Right lobe of liver (tissue), 6 donors: ENCODE data around the gene SERP2. TPM values are rescaled to one million over a fixed set of nuclear protein-coding genes. Genes with fewer than 3 reads are reported as not detected.

Source experiments
- ATAC-seq, 4 donors: fragments of 200-7000 bp; cut with Tn5 transposase; one replicate each; pipeline ENCODE4 v1.9.1; 2020; ENCODE audit warnings: mild to moderate bottlenecking in 4 of 4, moderate library complexity in 4 of 4
- DNase-seq, 3 donors: peaks; one replicate each; pipeline ENCODE4 v3.0.0-alpha.2; 2020
- H3K27ac ChIP-seq, 3 donors: fragments of 200-600 bp; one replicate each; pipeline ENCODE4 v1.8.0; 2022
- H3K27me3 ChIP-seq, 2 donors: fragments of 200-600 bp; one replicate each; pipeline ENCODE4 v1.8.0; 2022
- H3K36me3 ChIP-seq, 4 donors: fragments of 200-600 bp; sonication (generic) in 1 of 4; one replicate each; pipeline versions ENCODE4 v1.5.1 to v1.8.0; 2017 to 2022; ENCODE audit warnings: control low read depth in 1 of 4
- H3K4me1 ChIP-seq, 4 donors: fragments of 200-600 bp; sonication (generic) in 1 of 4; one replicate each; pipeline versions ENCODE4 v1.5.1 to v1.8.0; 2017 to 2022; ENCODE audit warnings: control low read depth in 1 of 4
- H3K4me3 ChIP-seq, 3 donors: fragments of 200-600 bp; one replicate each; pipeline ENCODE4 v1.8.0; 2022
- H3K9me3 ChIP-seq, 4 donors: fragments of 200-600 bp; sonication (generic) in 1 of 4; one replicate each; pipeline versions ENCODE4 v1.5.1 to v1.8.0; 2017 to 2022; ENCODE audit warnings: control low read depth in 1 of 4
- POLR2A ChIP-seq: fragments of 450-650 bp; IDR thresholded peaks from one replicate; pipeline ENCODE4 v1.6.1; 2017; ENCODE audit warnings: antibody characterized with exemption, mild to moderate bottlenecking
- WGBS: methylation state at CpG from one replicate; pipeline ENCODE4 v1.1.6; 2018; ENCODE audit warnings: low coverage, low lambda C conversion rate; ENCODE audit not compliant: insufficient coverage; ENCODE audit errors: missing lambda C conversion rate; 5-methylcytosine and 5-hydroxymethylcytosine counted together
- intact Hi-C, 2 donors: fragments of 100-400 bp; cut with DNase I; formaldehyde crosslinking; loops; one replicate each; pipeline versions ENCODE4 v1.11.2 to v1.14.1; 2022
- total RNA-seq, 6 experiments: library from RNA; depleted of rRNA in 2 of 6; stranded (reverse); fragments of >200 nt in 2 of 6; fragmentation: NEBNext Ultra II Directional in 3 of 6; extraction: Animal tissue kit (Norgen Biotek cat#: 25700) in 3 of 6; gene quantifications; one replicate each; pipeline versions ENCODE4 v1.1.0 to v1.2.4, GENCODE V29; 2016 to 2023
- TF ChIP-seq, protein P1 (sequence below), 4 donors: fragments of 200-600 bp in 3 of 4; fragments of 450-650 bp in 1 of 4; IDR thresholded peaks; one replicate each; pipeline versions ENCODE4 v1.5.1 to v1.8.0; 2016 to 2022; ENCODE audit warnings: antibody characterized with exemption in 4 of 4, mild to moderate bottlenecking in 2 of 4
- donor health status: DM: no; HTN: yes; CAD: no.
- donor health status: DM: no; HTN: no; CAD: no.
- donor health status: DM: no; HTN: no; CAD: no.
- donor health status: DM: no; HTN: yes; CAD: no.
- donor health status: DM: no; HTN: yes; CAD: no.

The SERP2 gene
- total RNA-seq, 6 experiments from 2014 or later, result 2.1 to 9.0 (median 2.8) TPM

DNA sequence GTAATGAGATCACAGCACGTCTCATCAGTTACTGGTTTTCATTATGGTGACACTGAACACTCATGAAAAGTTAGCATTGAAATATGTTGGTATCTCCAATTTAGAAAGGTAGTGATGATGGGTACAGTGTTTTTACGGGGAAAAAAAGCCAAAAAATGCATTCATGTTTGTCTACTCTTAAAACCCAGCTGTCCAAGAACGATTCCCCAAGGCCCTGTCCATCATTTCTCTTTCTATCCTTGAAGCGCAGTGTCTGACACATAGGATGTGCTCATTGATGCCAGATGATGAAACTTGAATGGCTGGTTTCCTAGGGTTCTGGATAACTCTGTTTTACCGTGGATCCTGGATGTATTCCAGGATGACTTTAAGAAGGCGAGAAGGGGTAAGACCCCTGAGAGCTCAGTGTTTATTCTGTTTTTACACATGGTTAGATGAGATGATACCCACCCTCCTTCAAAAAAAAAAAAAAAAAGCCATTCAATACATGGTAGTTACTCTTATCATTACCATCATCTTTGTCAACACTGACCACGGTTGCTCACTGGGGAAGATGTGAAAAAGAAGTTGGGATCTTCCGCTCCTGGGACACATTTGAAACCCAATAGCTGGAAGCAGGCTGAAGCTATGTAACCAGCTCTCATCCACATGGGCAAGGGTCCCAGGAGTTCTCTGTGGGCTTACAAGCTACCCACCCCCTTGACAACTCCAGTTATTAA is 22.5 kb downstream of the SERP2 start:
- no peaks in the 10 kb centered on the region for H3K9me3 ChIP-seq
- ATAC-seq (no peak), DNase-seq (no peak)
- peak overlapping the region in 1 of 3 donors; percentile 46 for H3K27ac ChIP-seq
- H3K36me3 ChIP-seq, result no peaks in the 10 kb centered on the region
- no peak overlapping the region for H3K4me3 ChIP-seq
- H3K27me3 ChIP-seq, result no peaks in the 10 kb centered on the region
- H3K4me1 ChIP-seq, result peaks cover 0 to 23% (median 4%) of the 10 kb centered on the region in 4 donors
- TF ChIP-seq, protein P1, sequence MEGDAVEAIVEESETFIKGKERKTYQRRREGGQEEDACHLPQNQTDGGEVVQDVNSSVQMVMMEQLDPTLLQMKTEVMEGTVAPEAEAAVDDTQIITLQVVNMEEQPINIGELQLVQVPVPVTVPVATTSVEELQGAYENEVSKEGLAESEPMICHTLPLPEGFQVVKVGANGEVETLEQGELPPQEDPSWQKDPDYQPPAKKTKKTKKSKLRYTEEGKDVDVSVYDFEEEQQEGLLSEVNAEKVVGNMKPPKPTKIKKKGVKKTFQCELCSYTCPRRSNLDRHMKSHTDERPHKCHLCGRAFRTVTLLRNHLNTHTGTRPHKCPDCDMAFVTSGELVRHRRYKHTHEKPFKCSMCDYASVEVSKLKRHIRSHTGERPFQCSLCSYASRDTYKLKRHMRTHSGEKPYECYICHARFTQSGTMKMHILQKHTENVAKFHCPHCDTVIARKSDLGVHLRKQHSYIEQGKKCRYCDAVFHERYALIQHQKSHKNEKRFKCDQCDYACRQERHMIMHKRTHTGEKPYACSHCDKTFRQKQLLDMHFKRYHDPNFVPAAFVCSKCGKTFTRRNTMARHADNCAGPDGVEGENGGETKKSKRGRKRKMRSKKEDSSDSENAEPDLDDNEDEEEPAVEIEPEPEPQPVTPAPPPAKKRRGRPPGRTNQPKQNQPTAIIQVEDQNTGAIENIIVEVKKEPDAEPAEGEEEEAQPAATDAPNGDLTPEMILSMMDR (IDR thresholded peaks at IDR 0.05), result no peak
- TF ChIP-seq POLR2A, result no peak
- 85% methylated on average over 8 of the region's 8 CpGs for WGBS
- intact Hi-C loops, result no loop called here

DNA sequence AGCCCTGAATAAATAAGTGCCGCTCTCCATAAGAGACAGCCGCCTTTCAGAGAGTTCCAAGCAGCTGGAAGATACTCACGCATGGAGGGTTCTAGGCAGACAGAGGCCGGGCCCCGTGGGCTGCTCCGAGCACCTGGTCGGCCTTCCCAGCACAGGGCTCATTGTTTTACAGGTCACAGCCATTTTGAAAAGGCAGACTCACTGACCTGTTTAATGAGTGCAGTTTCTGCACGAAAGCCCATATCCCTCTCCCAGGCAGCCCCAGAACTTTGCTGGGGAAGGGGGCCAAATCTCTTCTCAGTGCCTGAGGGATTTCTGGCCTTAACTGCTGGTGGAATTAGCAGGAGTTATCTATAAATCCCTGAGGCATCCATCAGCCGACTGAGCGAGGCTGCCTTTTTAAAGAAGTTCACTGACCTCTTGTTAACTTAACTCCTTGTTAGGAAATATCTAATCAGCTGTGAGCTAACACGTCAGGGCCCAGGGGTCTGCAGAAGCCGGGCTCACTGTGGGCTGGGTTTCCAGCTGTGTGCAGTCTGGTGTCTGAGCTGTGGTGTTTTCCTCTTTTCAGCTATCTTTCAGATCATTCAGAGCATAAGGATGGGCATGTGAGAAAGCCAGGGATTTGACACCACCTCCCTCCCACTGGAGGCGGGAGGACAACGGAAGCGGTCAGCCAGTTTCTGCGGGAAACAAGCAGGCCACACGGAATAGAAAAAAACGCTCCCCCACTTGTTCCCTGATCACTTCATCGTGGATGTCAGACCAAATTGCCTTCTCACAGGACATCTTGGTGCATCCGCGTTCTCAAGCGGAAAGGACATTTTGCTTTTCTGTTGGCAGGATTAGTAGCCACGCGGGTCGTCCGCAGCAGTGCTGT is 23.3 kb downstream of the SERP2 start:
- TF ChIP-seq, protein P1 (IDR thresholded peaks at IDR 0.05), result no peak
- no peak for TF ChIP-seq POLR2A
- Histone ChIP-seq H3K36me3 (no peaks in the 10 kb centered on the region), H3K27me3 (no peaks in the 10 kb centered on the region), H3K9me3 (no peaks in the 10 kb centered on the region), H3K4me3 (peak overlapping the region in 2 of 3 donors; percentile 10 to 19), H3K27ac (peak overlapping the region; percentile 14 to 52 (median 46)), H3K4me1 (peaks cover 0 to 30% (median 4%) of the 10 kb centered on the region in 4 donors)
- 43% methylated on average over 20 of the region's 26 CpGs for WGBS
- intact Hi-C loops, result no loop called here
- DNase-seq (peak in 1 of 3 donors; percentile 44), ATAC-seq (peak; percentile 47 to 61 (median 51))

DNA sequence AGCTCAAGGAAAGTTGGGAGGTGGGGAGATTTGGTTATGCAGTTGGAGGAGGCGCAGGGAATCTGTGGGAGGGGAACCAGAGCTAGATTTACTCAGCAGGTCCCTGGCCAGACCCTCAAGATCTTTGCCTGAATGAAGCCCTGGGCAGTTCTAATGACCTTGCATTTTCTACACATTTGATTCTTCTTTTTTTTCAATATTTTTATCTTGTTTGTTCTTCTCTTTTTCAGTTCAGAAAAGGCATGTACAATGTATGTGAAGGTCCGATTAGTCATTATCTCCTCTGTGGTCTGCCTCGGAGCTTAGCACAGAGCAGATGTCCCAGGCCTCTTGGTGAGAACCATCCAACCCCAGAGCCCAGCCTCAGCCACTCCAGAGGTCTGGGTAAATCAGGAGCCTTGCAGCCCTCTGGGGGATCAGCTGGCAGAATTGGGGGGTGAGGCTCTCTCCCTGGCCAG is 24.2 kb downstream of the SERP2 start:
- H3K4me3 ChIP-seq, result no peak overlapping the region
- no peaks in the 10 kb centered on the region for H3K9me3 ChIP-seq
- H3K36me3 ChIP-seq, result no peaks in the 10 kb centered on the region
- peak in 1 of 3 donors; percentile 21 for DNase-seq
- H3K27me3 ChIP-seq, result no peaks in the 10 kb centered on the region
- intact Hi-C loops, result no loop called here
- H3K27ac ChIP-seq, result peak overlapping the region in 2 of 3 donors; percentile 46 to 52
- ATAC-seq, result no peak
- no peak for TF ChIP-seq POLR2A
- TF ChIP-seq, protein P1 (IDR thresholded peaks at IDR 0.05), result no peak
- peaks cover 0 to 38% (median 5%) of the 10 kb centered on the region in 4 donors for H3K4me1 ChIP-seq
- 55% methylated on average over 2 of the region's 3 CpGs for WGBS

DNA sequence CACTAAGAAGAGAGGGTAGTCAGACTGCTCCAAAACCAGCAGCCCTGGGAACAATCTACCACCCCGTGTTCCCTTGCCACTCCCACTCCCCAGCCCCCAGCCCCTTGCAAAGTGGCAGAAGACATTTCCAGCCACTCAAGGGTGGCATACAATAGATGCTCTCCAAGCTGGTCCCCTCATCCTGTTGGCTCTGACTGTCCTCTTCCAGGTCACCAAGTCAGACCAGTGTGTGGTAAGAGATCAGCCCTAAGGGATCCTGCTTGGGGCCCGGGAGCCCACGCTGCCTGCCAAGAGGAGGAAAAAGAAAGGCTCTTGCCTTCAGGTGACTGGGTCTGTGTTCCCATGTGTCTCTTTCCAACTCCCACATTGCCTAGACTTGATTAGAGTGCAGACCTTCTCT is 25.0 kb downstream of the SERP2 start:
- 71% methylated on average over 1 of the region's 3 CpGs for WGBS

More for the DNA sequence above, 25.0 kb downstream of the SERP2 start:
- ATAC-seq (no peak), DNase-seq (peak in 1 of 3 donors; percentile 23)
- no peak overlapping the region for H3K4me3 ChIP-seq
- intact Hi-C loops, result no loop called here
- H3K9me3 ChIP-seq, result no peaks in the 10 kb centered on the region
- H3K36me3 ChIP-seq, result no peaks in the 10 kb centered on the region
- TF ChIP-seq, protein P1 (IDR thresholded peaks at IDR 0.05), result no peak
- TF ChIP-seq POLR2A, result no peak
- peaks cover 0 to 39% (median 5%) of the 10 kb centered on the region in 4 donors for H3K4me1 ChIP-seq
- no peak overlapping the region for H3K27ac ChIP-seq
- no peaks in the 10 kb centered on the region for H3K27me3 ChIP-seq
